Measurements from ENCODE around the gene TMEM238.
"Not testable (repeated sequence)": the region's sequence is repeated elsewhere in the genome, so short reads cannot be mapped to it uniquely, and the experiment has no call there.

TMEM238 gene, protein sequence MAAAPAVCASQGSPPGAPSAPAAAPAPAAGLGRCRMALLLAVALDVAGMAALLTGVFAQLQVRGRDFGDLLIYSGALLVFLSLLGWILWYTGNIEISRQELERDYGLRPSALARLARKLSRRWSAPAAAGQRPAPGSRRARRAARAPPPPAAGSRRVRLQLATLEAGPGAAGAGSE

DNA sequence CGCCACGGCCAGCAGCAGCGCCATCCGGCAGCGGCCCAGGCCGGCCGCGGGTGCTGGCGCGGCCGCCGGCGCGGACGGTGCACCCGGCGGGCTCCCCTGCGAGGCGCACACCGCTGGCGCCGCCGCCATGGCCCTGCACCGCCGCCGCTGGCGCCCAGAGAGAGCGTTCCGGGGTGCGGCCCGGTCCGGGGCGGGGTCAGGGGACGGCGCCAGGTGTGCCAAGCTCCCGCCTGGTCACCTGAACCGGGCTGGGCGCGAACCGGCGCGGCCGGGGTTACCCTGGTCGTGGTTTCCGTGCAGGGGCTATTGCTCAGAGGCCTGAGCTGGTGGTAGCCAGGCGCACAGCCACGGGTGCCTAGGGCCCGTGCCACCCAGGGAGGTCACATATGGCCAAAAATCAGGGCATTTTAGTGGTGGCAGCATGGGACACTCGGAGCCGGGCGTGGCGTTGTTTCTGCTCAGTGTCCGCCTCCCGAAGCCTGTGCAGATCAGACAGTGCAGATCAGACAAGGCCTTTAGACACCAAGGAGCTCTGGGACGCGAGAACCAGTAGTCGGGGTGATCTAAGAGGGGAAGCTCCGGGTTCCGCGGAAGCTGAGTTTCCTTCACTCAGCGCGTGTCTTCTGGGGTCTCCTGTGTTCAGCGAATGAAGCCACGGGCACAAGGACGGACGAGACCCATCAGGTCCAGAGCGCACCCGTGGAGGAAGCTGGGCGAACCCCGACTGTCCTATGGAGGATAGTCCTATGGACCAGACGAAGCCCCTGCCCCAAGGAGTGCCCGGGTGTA, at the start of gene TMEM238:
Gene TMEM238 (minus strand): TSS at position 162 of the 789 bp plus-strand sequence. CDS start 33 bp downstream, at position 129.
- no peak for DNase-seq (ENCODE audit: low read depth, low spot score)

DNA sequence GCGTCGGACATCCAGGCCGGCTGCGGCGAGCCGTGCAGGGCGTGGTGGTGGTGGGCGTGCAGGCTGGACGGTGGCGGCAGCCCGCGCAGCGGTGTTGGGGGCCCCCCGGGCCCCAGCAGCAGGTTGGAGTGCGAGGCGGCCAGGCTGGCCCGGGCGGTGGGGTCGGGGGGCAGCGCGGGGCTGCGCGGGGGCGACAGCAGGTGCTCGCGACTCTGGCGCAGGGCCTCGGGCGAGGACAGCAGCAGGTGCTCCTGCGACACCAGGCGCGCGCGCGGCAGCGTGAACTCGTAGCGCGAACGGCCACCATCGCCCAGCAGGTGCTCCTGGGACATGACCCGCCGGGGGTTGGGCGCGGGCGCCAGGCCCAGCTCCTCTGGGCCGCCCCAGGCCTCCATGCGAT, 49.2 kb upstream of the TMEM238 start:
- no peak for DNase-seq (ENCODE audit: low read depth, low spot score)

DNA sequence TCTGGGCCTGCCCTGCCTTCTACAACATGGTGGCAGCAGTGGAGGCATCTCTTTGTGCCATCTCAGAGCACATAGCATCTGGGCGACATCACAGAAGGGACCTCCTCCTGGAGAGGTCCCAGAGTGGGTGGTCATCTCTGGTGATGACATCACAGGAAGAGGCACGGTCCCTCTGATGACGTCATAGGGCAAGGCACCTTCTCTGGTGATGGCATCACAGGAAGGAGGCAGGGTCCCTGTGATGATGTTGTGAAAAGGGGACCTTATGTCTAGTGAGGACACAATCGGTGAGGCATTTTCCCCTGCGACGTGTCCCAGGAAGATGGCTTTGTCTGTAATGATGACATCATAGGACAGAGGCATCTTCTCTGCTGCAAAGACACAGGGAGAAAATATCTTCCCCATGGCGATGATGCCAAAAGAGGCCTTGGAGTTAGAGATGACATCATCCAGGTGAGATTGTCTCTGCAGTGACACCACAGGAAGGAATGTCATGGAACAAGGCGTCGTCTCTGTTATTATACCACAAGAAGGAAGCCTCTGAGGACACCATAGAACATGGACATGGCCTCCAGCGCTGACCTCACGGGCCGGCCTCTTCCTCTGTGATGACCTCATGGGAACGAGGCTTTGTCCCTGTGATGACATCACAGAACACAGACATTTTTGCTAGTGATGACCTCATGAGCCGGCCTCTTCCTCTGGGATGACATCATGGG, 48.3 kb upstream of the TMEM238 start:
- DNase-seq (ENCODE audit: low read depth, low spot score) = no peak

DNA sequence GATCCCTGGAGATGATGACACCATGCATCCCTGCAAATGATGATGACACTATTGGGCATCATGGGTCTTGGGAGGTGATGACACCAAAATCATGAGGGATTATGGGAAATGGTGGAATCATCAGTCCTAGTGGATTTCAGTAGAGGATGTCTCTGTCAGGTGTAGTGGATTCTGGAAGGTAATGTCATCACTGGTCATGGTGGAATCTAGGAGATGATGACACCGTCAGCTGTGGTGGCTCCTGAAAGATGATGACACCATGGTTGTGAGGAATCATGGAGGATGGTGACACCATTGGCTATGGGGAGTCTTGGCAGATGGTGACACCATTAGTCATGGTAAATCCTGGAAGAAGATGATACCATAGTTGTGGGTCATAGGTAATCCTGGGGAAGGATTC, 47.1 kb upstream of the TMEM238 start:
- DNase-seq (ENCODE audit: low read depth, low spot score) = no peak

DNA sequence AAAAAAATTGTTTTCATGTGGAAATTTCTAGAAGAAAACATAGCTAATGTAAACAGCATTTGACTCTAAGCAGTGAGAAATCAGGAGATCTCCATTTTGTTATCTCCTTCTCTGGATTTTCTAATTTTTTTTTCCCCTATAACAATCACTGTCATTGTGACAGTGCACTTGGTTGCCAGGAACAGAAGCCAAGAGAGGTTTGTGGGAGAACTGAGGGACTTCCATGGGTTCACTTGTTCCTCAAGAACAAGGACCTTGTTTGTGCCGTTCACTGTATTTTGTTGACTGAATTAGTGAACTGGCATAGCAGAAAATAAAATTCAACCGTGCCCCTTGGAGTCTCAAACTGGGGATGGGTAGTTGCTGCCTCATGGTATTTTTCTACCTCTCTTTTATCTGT, 42.0 kb upstream of the TMEM238 start:
- DNase-seq (ENCODE audit: low read depth, low spot score) = no peak

DNA sequence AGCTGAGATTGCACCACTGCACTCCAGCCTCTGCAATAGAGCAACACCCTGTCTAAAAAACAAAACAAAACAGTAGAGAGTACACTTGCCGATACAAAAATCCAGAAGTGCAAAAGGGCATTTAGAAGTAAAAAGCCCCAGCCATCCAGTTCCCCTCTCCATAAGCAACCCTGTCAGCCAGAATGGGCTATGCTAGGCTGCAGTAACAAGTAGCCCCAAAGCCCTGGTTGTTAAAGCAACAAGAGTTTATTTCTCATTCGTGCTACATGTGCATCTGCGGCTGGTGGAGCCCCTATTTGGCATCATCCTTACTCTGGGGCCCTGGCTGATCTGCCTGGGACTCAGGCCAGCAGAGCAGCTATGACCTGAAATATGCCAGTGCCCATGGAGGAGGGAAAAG, 40.4 kb upstream of the TMEM238 start:
- DNase-seq (ENCODE audit: low read depth, low spot score) = no peak

DNA sequence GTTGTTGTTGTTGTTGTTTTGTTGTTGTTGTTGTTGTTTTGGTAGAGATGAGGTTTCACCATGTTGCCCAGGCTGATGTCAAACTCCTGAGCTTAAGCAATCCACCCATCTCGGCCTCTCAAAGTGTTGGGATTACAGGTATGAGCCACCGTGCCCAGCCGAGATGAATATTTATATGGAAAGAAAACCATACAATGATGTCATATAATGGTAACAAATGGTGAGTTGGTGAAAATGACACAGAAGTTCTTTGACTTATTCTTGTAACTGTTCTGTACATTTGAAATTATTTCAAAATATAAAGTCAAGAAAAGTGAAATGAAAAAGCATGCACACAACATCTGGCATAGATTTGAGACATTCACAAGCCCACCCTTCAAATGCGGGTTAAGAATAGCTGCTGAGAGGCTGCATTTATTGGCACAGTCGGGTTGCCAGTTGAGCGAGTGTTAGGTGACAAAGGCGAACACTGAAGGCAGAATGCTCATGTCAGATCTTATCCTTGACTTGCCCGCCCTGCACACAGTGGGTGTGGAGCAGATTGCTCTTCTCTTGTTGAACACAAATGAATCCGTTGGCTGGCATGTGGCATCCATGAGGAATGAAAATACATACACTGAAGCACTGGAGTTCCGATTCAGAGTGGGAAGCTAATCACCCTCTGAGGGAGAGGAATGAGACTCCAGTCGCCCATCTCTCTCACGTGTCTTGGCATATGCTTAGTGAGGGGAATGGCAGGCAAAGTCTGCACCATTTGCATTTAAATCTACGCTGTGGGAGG, 39.3 kb upstream of the TMEM238 start:
- no peak for DNase-seq (ENCODE audit: low read depth, low spot score)

DNA sequence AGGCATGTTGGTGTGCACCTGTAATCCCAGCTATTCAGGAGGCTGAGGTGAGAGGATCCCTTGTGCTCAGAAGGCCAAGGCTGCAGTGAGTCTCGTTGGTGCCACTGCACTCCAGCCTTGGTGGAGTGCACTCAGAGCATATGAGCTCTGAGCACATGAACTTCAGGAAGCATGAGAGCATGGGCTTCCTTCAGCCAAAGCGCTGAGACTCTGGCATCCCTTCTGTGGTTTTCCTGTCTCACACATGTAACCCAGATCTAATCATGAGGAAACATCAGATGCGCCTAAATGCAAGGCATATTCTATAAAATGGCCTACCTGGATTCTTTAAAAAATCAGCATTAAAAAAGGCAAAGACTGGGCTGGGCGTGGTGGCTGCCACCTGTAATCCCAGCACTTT, 37.2 kb upstream of the TMEM238 start:
- DNase-seq (ENCODE audit: low read depth, low spot score) = not testable (repeated sequence)

DNA sequence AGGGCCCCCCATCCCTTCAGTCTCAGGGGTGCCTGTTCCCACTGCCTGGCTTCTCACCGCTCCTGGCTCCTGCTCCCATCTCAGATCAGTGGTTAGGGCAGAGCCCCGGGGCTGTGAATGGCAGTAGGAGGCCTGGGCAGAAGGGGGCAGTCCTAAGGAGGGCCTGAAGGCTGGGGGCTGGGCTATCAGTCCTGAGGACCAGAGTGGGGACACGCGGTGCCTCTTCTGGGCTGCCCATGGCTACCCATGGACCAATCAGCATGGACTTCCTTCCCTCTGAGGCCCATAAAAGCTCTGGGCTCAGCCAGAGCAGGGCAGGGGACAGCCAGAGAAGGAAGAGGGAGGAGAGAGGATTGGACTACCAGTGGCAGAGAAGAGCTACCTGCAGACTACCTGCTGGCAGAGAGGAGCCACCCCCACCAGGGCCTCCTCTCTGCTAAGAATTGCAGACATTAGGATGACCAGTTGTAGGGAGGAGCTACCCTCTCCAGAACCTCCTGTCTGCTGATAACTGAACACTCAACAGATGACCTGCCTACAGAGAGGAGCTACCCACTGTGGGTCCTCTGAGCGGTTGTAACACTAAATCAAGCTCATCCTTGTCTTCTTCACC, 35.6 kb upstream of the TMEM238 start:
- no peak for DNase-seq (ENCODE audit: low read depth, low spot score)

DNA sequence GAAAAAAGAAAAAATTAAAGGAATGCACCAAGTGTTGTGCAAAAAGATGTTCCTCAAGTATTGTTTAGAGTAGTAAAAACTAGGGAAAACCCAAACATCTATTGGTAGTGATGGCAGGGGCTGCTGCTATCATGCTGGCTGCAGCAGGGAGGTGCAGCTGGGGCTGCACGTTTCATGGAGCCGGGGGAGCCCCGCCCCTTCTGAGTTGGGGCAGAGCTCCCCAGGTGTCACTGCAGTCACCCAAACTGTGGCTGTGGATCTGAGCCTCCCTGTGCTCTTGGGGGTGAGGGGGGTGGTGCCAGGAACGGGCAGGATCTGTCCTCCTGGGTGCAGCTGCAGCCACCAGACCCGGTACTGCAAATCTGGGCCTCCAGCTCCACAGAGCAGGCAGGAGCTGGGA, 35.0 kb upstream of the TMEM238 start:
- DNase-seq (ENCODE audit: low read depth, low spot score) = no peak

DNA sequence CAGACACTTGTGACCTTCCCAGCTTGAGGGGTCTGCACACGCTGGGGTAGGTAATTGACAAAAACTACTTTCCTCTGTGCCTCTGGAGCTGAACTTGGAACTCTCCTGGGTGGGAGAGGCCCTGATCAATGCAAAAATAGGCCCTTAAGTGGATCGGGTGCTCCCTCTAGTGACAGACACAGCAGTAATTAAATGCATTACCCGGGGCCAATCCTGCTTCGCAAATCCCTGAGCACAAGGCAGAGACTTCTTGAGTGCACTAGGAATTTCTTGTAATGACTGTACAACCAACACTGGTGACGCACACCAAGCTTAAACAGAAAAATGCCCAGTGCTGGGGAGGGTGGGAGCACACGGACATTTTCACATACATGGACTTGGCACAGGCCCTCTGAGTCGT, 34.1 kb upstream of the TMEM238 start:
- DNase-seq (ENCODE audit: low read depth, low spot score) = peak; percentile 54

DNA sequence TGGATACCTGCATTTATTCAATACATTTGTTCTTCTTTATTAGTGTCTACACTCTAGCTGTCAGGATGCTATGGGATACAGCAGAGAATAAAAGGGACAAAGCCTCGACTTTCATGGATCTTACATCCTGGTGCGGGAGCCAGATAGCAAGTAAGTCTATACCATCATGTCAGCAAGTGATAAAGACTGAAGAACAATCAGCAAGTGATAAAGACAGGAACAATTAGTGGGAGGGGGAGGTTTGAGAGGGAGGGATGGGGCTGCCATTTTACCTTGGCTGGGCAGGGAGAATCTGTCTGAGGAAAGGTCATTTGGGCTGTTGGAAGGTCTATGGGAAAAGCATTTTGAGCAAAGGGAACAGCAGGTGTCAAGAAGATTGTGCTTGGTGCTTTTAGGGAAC, 26.1 kb upstream of the TMEM238 start:
- no peak for DNase-seq (ENCODE audit: low read depth, low spot score)

DNA sequence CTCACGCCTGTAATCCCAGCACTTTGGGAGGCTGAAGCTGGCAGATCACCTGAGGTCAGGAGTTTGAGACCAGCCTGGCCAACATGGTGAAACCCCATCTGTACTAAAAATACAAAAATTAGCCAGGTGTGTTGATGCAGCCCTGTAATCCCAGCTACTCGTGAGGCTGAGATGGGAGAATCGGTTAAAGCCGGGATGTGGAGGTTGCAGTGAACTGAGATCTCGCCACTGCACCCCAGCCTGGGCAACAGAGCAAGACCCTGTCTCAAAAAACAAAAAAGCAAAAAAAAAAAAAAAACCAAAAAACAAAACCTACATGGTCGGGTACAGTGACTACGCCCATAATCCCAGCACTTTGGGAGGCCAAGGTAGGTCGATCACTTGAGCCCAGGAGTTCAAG, 25.1 kb upstream of the TMEM238 start:
- not testable (repeated sequence) for DNase-seq (ENCODE audit: low read depth, low spot score)

DNA sequence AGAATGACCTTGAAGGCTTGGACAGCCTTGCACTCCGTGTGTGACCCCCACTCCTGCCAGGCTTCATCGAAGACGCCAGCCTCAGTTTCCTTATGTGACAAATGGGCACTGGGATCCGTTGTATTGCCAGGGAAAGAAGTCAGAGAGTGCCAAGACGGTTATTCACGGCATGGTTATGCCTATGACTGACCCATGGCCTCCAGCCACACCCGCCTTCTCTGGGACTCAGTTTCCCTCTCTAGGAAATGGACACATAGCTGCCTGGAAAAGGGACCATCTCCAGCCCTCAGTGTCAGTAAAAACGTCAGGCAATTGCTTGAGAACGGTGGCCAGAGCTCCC, 24.4 kb upstream of the TMEM238 start:
- DNase-seq (ENCODE audit: low read depth, low spot score) = no peak

DNA sequence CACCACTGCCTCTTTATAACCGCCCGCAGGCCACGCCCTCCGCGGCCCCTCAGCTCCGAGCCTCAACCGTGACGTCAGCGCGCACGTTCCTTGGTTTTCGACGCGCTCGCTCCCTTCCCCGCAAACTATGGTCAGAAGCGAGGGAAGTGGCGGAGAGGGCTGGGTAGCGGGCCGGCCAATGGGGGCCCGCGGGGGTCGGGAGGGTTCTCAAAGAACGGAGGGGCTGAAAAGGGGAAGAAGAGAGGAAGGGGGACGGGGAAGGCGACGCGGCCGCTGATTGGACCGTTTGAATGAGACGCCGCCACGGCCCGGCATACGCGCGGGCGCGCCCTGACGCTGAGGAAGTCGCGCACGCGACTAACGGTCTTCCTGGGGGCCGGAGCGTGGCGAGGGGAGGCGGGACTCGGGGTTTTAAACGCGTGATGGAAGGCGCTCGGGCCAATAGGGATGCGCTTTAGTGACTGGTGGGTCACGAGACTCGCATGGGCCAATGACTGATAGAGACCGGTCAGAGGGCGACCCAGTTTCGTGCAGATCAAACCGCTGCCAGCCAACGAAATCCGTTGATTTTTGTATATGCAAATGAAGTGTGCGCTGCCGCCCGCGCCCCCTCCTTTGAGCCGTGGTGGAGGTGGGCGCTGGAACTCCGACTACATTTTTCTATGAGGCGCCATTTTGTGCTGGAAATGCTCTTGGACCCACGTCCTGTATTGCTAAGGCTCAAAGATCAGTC, 23.9 kb upstream of the TMEM238 start:
- DNase-seq (ENCODE audit: low read depth, low spot score) = peak; percentile 99

DNA sequence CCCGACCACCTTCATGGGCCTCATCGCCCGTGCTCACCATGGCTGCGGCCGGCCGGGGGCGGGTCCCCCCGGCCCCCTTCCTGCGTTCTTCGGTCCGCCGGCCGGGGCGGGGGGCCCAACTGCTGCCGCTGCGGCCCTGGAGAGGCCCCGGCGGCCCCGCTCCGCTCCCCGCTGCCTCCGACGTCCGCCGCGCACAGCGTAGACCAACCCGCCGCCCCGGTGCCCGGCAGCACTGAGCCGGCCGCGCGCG, 23.4 kb upstream of the TMEM238 start, which contains the start of gene UBE2S:
Gene UBE2S (minus strand): TSS at position 239 of the 250 bp plus-strand sequence. CDS start 199 bp downstream, at position 40.
- not testable (repeated sequence) for DNase-seq (ENCODE audit: low read depth, low spot score)

DNA sequence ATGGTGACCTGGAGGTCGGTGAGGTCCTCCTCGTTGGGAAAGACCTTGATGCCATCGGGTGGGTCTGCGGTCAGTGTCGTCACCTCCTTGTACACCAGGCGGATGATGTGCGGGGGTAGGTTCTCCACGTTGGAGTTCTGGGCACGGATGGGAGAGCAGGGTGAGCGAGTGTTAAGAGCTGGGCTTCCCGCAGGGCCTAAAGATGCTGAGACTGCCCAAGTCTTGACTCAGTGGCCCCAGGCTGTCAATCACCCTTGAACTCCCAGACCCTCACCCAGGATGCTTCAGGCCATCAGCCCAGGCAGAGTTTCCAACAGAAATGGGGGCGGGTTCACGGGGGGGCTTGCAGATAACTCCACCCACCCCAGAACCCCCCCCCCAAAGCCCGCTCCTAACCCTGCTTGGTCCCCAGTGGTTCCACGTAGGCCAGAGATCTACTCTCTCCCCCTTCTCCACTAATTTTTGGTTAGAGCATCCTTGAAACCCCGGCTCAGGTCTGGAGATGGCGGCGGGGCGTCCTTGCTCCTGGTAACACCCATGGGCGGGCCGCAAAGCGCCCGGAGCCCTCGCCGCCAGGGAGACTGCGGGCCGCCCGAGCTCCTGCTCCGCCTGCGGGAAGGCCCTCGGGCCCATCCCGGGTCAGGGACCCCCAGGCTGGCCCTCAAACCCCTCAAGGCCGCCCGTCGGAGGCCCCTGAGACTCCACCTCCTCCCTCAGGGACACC, 22.9 kb upstream of the TMEM238 start:
- DNase-seq (ENCODE audit: low read depth, low spot score) = no peak

DNA sequence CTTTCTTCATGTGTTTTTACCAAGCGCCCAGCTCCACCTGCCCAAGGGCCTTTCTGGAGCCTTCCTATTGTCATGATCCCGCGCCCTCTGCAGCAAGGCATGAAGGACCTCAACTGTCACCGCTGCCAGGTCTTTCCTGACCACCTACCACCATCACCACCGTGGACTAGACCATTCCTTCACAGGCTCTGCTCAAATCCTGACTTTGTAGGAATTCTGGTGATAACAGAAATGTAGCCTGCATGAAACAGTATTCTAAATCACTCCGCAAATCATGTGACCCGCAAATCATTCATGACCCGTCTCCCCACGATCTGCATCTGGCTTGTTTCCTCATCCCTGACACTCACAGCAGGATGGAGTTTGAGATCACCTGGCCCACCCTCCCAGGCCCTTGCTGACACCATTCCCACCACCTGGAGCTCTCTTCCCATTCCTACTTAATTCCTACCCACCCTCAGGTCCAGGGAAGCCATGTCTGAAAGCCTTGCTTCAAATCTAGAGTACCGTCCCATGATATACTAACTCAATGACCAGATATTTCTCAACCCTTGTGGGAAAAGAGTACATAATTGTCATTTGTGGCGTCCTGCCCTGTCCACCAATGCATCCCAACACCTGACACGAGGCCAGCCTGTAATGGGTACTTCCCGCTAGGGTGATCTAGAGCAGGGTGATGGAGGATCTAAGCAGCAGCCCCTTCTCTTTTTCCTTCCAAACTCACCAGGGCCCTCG, 22.2 kb upstream of the TMEM238 start:
- DNase-seq (ENCODE audit: low read depth, low spot score) = no peak

DNA sequence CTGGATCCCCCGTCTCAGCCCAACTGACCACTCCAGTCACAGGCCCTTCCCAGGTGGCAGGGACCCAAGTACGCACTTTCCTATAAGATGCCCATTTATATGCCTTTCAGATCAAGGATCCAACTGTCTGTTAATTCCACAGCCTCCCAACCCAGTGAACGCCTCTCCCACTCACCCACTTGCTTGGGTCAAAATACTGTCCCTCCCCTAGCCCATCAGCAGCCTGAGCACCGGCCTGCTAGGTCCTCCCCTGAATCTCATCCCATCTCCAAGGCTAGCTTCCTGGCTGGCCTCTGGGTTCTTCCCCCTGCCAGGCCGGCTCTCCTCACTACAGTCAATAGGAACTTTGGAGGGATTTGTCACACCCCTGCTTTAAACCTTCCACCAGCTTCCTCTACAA, 21.5 kb upstream of the TMEM238 start:
- DNase-seq (ENCODE audit: low read depth, low spot score) = no peak

DNA sequence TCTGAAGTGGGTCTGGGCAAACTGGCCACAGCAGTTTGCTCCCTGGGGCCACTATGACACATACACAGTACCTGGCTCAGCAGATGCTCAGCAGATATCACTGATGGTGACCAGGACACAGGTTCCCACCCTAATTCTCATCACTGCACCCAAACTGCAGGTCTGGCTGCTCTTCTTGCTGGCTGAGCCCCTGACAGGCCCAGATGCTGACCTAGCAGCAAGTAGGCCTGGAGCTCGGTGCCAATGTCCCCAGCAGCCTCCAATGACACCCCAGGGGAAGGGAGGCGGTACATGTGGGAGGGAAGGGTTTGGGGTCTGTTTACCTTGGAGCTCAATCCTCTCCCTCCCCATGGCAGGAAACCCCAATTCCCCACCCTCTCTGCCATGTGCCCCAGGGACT, 18.4 kb upstream of the TMEM238 start:
- DNase-seq (ENCODE audit: low read depth, low spot score) = no peak
